Measurements from ENCODE around the gene TMEM208. TPM values are rescaled to one million over a fixed set of nuclear protein-coding genes. Genes with fewer than 3 reads are reported as not detected.

TMEM208 gene
- total and polyA plus RNA-seq, 2 of the 8 experiments (the other 6 are each of a cell fraction or from before 2014, with no cell fraction given), result 37.7 to 100.0 TPM

GRCh38 chr16:67200491-67200890, 26.4 kb upstream of the TMEM208 start (continued):
- no peak for TF ChIP-seq CHD7 (IDR thresholded peaks at IDR 0.05; ENCODE audit: insufficient replicate concordance, low read length)
- no peak for TF ChIP-seq FOSL1 (IDR thresholded peaks at IDR 0.05; ENCODE audit: insufficient read depth, low read depth, low read length)
- no peak for TF ChIP-seq BACH1 (IDR thresholded peaks at IDR 0.05; ENCODE audit: low read length)
- TF ChIP-seq CBX5 (IDR thresholded peaks at IDR 0.05; ENCODE audit: low read depth, low read length), result no peak
- no peak for TF ChIP-seq E2F6 (IDR thresholded peaks at IDR 0.05)
- no peak for TF ChIP-seq MAX (IDR thresholded peaks at IDR 0.05)
- no peak for TF ChIP-seq TBP (IDR thresholded peaks at IDR 0.05; ENCODE audit: low read depth, low read length)
- no peak for TF ChIP-seq SAP30 (IDR thresholded peaks at IDR 0.05; ENCODE audit: insufficient read depth, insufficient replicate concordance, low read length)
